Testis (tissue), 3 donors: ENCODE results near the gene ZNF470. TPM values are rescaled to one million over a fixed set of nuclear protein-coding genes. Genes with fewer than 3 reads are reported as not detected.
A peak's percentile ranks its signal among the peaks of the same experiment; 100 is the strongest.

ENCODE experiments used
- DNase-seq: peaks from one replicate; pipeline ENCODE4 v3.0.0-alpha.2; 2019
- H3K27ac ChIP-seq, 2 donors: fragments of 200-600 bp; sonication (generic); one replicate each; pipeline ENCODE4 v1.5.1; 2019
- H3K27me3 ChIP-seq: fragments of 200-600 bp; sonication (generic); one replicate; pipeline ENCODE4 v1.5.1; 2019
- H3K36me3 ChIP-seq: fragments of 200-600 bp; sonication (generic); one replicate; pipeline ENCODE4 v1.5.1; 2017; ENCODE audit warnings: low read depth; ENCODE audit errors: missing control alignments
- H3K4me1 ChIP-seq: fragments of 200-600 bp; sonication (generic); one replicate; pipeline ENCODE4 v1.5.1; 2019
- H3K4me3 ChIP-seq, 2 donors: fragments of 200-600 bp; sonication (generic); one replicate each; pipeline ENCODE4 v1.5.1; 2017 to 2019
- H3K9me3 ChIP-seq: fragments of 200-600 bp; sonication (generic); one replicate; pipeline ENCODE4 v1.5.1; 2017
- CTCF ChIP-seq, 3 experiments: fragments of 450-650 bp in 2 of 3; fragments of 200-600 bp in 1 of 3; sonication (generic) in 1 of 3; IDR thresholded peaks; one replicate each; pipeline ENCODE4 v1.5.1; 2016 to 2019; ENCODE audit warnings: antibody characterized with exemption in 3 of 3, mild to moderate bottlenecking in 2 of 3, moderate library complexity in 1 of 3
- POLR2A ChIP-seq: fragments of 450-650 bp; IDR thresholded peaks from one replicate; pipeline ENCODE4 v1.6.1; 2017; ENCODE audit warnings: antibody characterized with exemption, mild to moderate bottlenecking, moderate library complexity
- WGBS, 2 donors: methylation state at CpG; one replicate each; pipeline ENCODE4 v1.1.5; 2018; 5-methylcytosine and 5-hydroxymethylcytosine counted together
- intact Hi-C: fragments of 100-400 bp; cut with DNase I; formaldehyde crosslinking; loops from one replicate; pipeline ENCODE4 v1.15.1; 2023; ENCODE audit warnings: low total_unique reads
- polyA plus RNA-seq: library from polyadenylated mRNA; stranded (reverse); fragments of 350-450 nt; fragmentation: Illumina TruSeq; extraction: RNeasy Lipid Tissue Mini Kit (QIAGEN cat#74804); gene quantifications from one replicate; pipeline ENCODE4 v1.2.3, GENCODE V29; 2014; ENCODE audit warnings: low read depth, low replicate concordance; ENCODE audit not compliant: insufficient read depth
- total RNA-seq, 2 donors: library from RNA; depleted of rRNA; stranded (reverse); fragments of >200 nt; gene quantifications; one replicate each; pipeline ENCODE4 v1.2.3, GENCODE V29; 2016

ZNF470 gene
- total and polyA plus RNA-seq, 3 donors from 2014 or later = 4.5 to 11.0 (median 8.3) TPM

GRCh38 chr19:56538761-56539263, 28.5 kb upstream of the ZNF470 start, which contains the start of gene ZFP28:
TSS of gene ZFP28 (plus strand) at chr19:56538948. CDS start at chr19:56539019, 71 bp downstream.
- no peaks in the 10 kb centered on the region for H3K27me3 ChIP-seq
- intact Hi-C loops = no loop called here
- WGBS, 2 donors = 0% methylated on average over 2 to 41 of the region's 65 CpGs
- peak within 1 kb of the TSS; percentile 90 to 96 for H3K27ac ChIP-seq
- no peak for TF ChIP-seq CTCF (IDR thresholded peaks at IDR 0.05)
- TF ChIP-seq POLR2A = no peak
- H3K4me3 ChIP-seq = peak within 1 kb of the TSS; percentile 81 to 90
- H3K4me1 ChIP-seq = no peaks in the 10 kb centered on the region
- H3K9me3 ChIP-seq = no peaks in the 10 kb centered on the region
- DNase-seq = peak; percentile 88
- no peaks in the 10 kb centered on the region for H3K36me3 ChIP-seq

GRCh38 chr19:56543776-56544175, 23.5 kb upstream of the ZNF470 start:
- H3K9me3 ChIP-seq = no peaks in the 10 kb centered on the region
- H3K36me3 ChIP-seq = no peaks in the 10 kb centered on the region
- no peaks in the 10 kb centered on the region for H3K27me3 ChIP-seq
- WGBS, 2 donors = 81 to 90% methylated on average over 2 of the region's 2 CpGs
- TF ChIP-seq POLR2A = no peak
- TF ChIP-seq CTCF (IDR thresholded peaks at IDR 0.05) = no peak
- H3K4me3 ChIP-seq = no peak overlapping the region
- intact Hi-C loops = no loop called here
- no peak overlapping the region for H3K27ac ChIP-seq
- H3K4me1 ChIP-seq = no peaks in the 10 kb centered on the region
- DNase-seq = no peak

GRCh38 chr19:56547535-56547934, 19.7 kb upstream of the ZNF470 start:
- intact Hi-C loops = no loop called here
- DNase-seq = no peak
- H3K9me3 ChIP-seq = no peaks in the 10 kb centered on the region

GRCh38 chr19:56554272-56554869, 12.9 kb upstream of the ZNF470 start:
- no peaks in the 10 kb centered on the region for H3K27me3 ChIP-seq
- no peaks in the 10 kb centered on the region for H3K36me3 ChIP-seq
- H3K27ac ChIP-seq = no peak overlapping the region
- DNase-seq = no peak
- H3K4me3 ChIP-seq = no peak overlapping the region
- TF ChIP-seq CTCF (IDR thresholded peaks at IDR 0.05) (no peak), POLR2A (no peak)
- WGBS, 2 donors = 83 to 92% methylated on average over 6 of the region's 6 CpGs
- no peaks in the 10 kb centered on the region for H3K4me1 ChIP-seq
- intact Hi-C loops = no loop called here
- H3K9me3 ChIP-seq = no peaks in the 10 kb centered on the region

More at GRCh38 chr19:56547535-56547934, 19.7 kb upstream of the ZNF470 start:
- no peaks in the 10 kb centered on the region for H3K4me1 ChIP-seq
- H3K36me3 ChIP-seq = no peaks in the 10 kb centered on the region
- no peaks in the 10 kb centered on the region for H3K27me3 ChIP-seq
- 71 to 80% methylated on average over 6 of the region's 6 CpGs for WGBS, 2 donors
- no peak overlapping the region for H3K27ac ChIP-seq
- TF ChIP-seq POLR2A (no peak), CTCF (IDR thresholded peaks at IDR 0.05) (no peak)
- no peak overlapping the region for H3K4me3 ChIP-seq

GRCh38 chr19:56562766-56563165, 4.5 kb upstream of the ZNF470 start:
- Histone ChIP-seq H3K4me3 (no peak overlapping the region), H3K4me1 (peaks cover under 1% of the 10 kb centered on the region)
- TF ChIP-seq POLR2A (no peak), CTCF (IDR thresholded peaks at IDR 0.05) (no peak)

More at GRCh38 chr19:56562766-56563165, 4.5 kb upstream of the ZNF470 start:
- no peaks in the 10 kb centered on the region for H3K9me3 ChIP-seq
- H3K36me3 ChIP-seq = no peaks in the 10 kb centered on the region
- WGBS, 2 donors = 95 to 97% methylated on average over 2 of the region's 2 CpGs
- H3K27me3 ChIP-seq = no peaks in the 10 kb centered on the region
- no peak overlapping the region for H3K27ac ChIP-seq
- DNase-seq = no peak
- intact Hi-C loops = no loop called here
